Stimulated activated CD8-positive, alpha-beta memory T cell treated with anti-CD3 and anti-CD28 coated beads, Interleukin-15, amount 100 ng/mL, for 48 hours (primary cell): ENCODE measurements around the gene PARP9.
A peak's percentile ranks its signal among the peaks of the same experiment; 100 is the strongest.

Experiments
- DNase-seq, 2 donors: peaks; one replicate each; pipeline ENCODE4 v3.0.0-alpha.2; 2020; ENCODE audit warnings: low read depth in 2 of 2

The PARP9 gene

GRCh38 chr3:122564155-122564912 lies at the start of gene PARP9, which contains the start of gene DTX3L:
PARP9 (minus strand) TSS chr3:122564300; CDS start chr3:122559620, 4,680 bp downstream.
DTX3L (plus strand) TSS chr3:122564338; CDS start chr3:122564427, 89 bp downstream.
- peak; percentile 57 to 72 for DNase-seq

- no peak for DNase-seq
Measured at GRCh38 chr3:122612696-122613095, 48.6 kb upstream of the PARP9 start.

GRCh38 chr3:122609798-122610559 lies 45.9 kb upstream of the PARP9 start:
- peak in 1 of 2 donors; percentile 0 for DNase-seq

GRCh38 chr3:122608916-122609315 lies 44.8 kb upstream of the PARP9 start:
- DNase-seq = no peak

GRCh38 chr3:122606330-122606729 lies 42.2 kb upstream of the PARP9 start:
- DNase-seq = no peak

- no peak for DNase-seq
Measured at GRCh38 chr3:122603056-122603455, 39.0 kb upstream of the PARP9 start.

- no peak for DNase-seq
Measured at GRCh38 chr3:122602011-122602710, 38.1 kb upstream of the PARP9 start.

GRCh38 chr3:122598556-122598955 lies 34.5 kb upstream of the PARP9 start:
- DNase-seq = no peak

- no peak for DNase-seq
Measured at GRCh38 chr3:122598151-122598550, 34.1 kb upstream of the PARP9 start.

- DNase-seq = no peak
Measured at GRCh38 chr3:122594025-122594424, 29.9 kb upstream of the PARP9 start.

- no peak for DNase-seq
Measured at GRCh38 chr3:122590610-122591009, 26.5 kb upstream of the PARP9 start.

- no peak for DNase-seq
Measured at GRCh38 chr3:122589297-122589696, 25.2 kb upstream of the PARP9 start.

- no peak for DNase-seq
Measured at GRCh38 chr3:122587572-122587971, 23.5 kb upstream of the PARP9 start.

GRCh38 chr3:122586773-122587485 lies 22.8 kb upstream of the PARP9 start:
- DNase-seq = no peak

GRCh38 chr3:122586098-122586497 lies 22.0 kb upstream of the PARP9 start:
- no peak for DNase-seq

- no peak for DNase-seq
Measured at GRCh38 chr3:122582390-122582789, 18.3 kb upstream of the PARP9 start.

GRCh38 chr3:122581622-122582021 lies 17.5 kb upstream of the PARP9 start:
- no peak for DNase-seq

GRCh38 chr3:122580470-122580869 lies 16.4 kb upstream of the PARP9 start:
- DNase-seq = no peak

- no peak for DNase-seq
Measured at GRCh38 chr3:122578069-122578740, 14.1 kb upstream of the PARP9 start.

- peak in 1 of 2 donors; percentile 30 for DNase-seq
Measured at GRCh38 chr3:122577409-122578031, 13.4 kb upstream of the PARP9 start, which contains the start of gene PARP15. PARP15 (plus strand) TSS chr3:122577650; CDS start chr3:122577668, 18 bp downstream.
